Stomach (tissue), 9 donors: ENCODE measurements around the gene KDM1B. TPM values are rescaled to one million over a fixed set of nuclear protein-coding genes. Genes with fewer than 3 reads are reported as not detected.

Source experiments
- DNase-seq, 2 donors: peaks; one replicate each; pipeline versions ENCODE4 v3.0.0 to v3.0.0-alpha.2; 2013 to 2019
- H3K27ac ChIP-seq, 5 donors: fragments of 200-600 bp in 4 of 5; sonication (generic) in 4 of 5; one replicate each; pipeline ENCODE4 v1.5.1; 2013 to 2019; ENCODE audit warnings: mild to moderate bottlenecking in 1 of 5, moderate library complexity in 1 of 5
- H3K27me3 ChIP-seq, 3 donors: fragments of 200-600 bp; sonication (generic); one replicate each; pipeline ENCODE4 v1.5.1; 2017 to 2019; ENCODE audit warnings: mixed run types in 1 of 3
- H3K36me3 ChIP-seq, 4 donors: fragments of 200-600 bp; sonication (generic); 1 replicate in 3 of 4; 2 replicates in 1 of 4; pipeline ENCODE4 v1.5.1; 2016 to 2019
- H3K4me1 ChIP-seq, 4 donors: fragments of 200-600 bp; sonication (generic); one replicate each; pipeline ENCODE4 v1.5.1; 2016 to 2019
- H3K4me3 ChIP-seq, 4 donors: fragments of 200-600 bp; sonication (generic) in 3 of 4; one replicate each; pipeline ENCODE4 v1.5.1; 2016 to 2019; ENCODE audit warnings: mild to moderate bottlenecking in 1 of 4
- H3K9me3 ChIP-seq, 4 donors: fragments of 200-600 bp; sonication (generic); one replicate each; pipeline ENCODE4 v1.5.1; 2016 to 2019
- CTCF ChIP-seq, 7 experiments: fragments of 450-650 bp in 4 of 7; fragments of 200-600 bp in 3 of 7; sonication (generic) in 3 of 7; IDR thresholded peaks; one replicate each; pipeline ENCODE4 v1.5.1; 2016 to 2019; ENCODE audit warnings: antibody characterized with exemption in 7 of 7, control low read depth in 2 of 7, mild to moderate bottlenecking in 1 of 7
- EP300 ChIP-seq: sonication (generic); formaldehyde crosslinking; IDR thresholded peaks from one replicate; pipeline ENCODE4 v1.6.1; 2017; ENCODE audit warnings: antibody characterized with exemption
- POLR2A ChIP-seq, 4 donors: fragments of 450-650 bp; IDR thresholded peaks; one replicate each; pipeline ENCODE4 v1.6.1; 2016; ENCODE audit warnings: antibody characterized with exemption in 4 of 4, control low read depth in 2 of 4, mild to moderate bottlenecking in 1 of 4, moderate library complexity in 1 of 4
- POLR2AphosphoS5 ChIP-seq, 3 donors: sonication (generic); formaldehyde crosslinking; IDR thresholded peaks; one replicate each; pipeline ENCODE4 v1.6.1; 2016; ENCODE audit warnings: antibody characterized with exemption in 3 of 3
- WGBS, 5 donors: extraction: QIAGEN DNeasy Blood & Tissue Kit in 3 of 5; methylation state at CpG; one replicate each; pipeline versions ENCODE4 v1.1.5 to v1.1.7; 2013 to 2018; 5-methylcytosine and 5-hydroxymethylcytosine counted together
- intact Hi-C: fragments of 100-400 bp; cut with DNase I; formaldehyde crosslinking; loops from one replicate; pipeline ENCODE4 v1.15.1; 2023; ENCODE audit warnings: low total_unique reads
- polyA plus RNA-seq, 3 donors: library from polyadenylated mRNA; stranded (reverse); fragments of 200-250 nt; gene quantifications; one replicate each; pipeline ENCODE4 v1.2.3, GENCODE V29; 2013
- total RNA-seq, 5 donors: library from RNA; depleted of rRNA; stranded (reverse); fragments of >200 nt; gene quantifications; one replicate each; pipeline versions ENCODE4 v1.1.0 to v1.2.3, GENCODE V29; 2014 to 2016
- donor health status: healthy with polysubstance abuse.
- donor health status: Bipolar disorder and iron deficiency.
- donor health status: healthy.

Gene KDM1B
- total and polyA plus RNA-seq, 8 donors: 2.5 to 12.9 (median 4.1) TPM

DNA sequence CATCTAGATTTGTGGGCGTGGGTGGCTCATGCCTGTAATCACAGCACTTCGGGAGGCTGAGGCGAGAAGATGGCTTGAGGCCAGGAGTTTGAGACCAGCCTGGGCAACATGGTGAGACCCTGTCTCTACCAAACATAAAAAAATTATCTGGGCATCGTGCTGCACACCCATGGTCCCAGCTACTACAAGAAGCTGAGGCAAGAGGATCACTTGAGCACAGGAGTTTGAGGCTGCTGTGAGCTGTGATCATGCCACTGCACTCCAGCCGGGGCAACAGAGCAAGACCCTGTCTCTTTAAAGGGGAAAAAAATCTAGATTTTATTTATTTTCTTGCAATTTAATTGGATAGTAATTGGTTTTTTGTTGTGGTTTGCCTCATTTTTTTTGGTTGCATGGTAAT lies 55.5 kb downstream of the KDM1B start:
- TF ChIP-seq EP300: no peak
- no peak for TF ChIP-seq POLR2AphosphoS5 (IDR thresholded peaks at IDR 0.05)
- TF ChIP-seq CTCF (IDR thresholded peaks at IDR 0.05): no peak
- TF ChIP-seq POLR2A (IDR thresholded peaks at IDR 0.05): no peak
- H3K4me3 ChIP-seq: no peak overlapping the region
- peaks cover 0 to 20% (median 10%) of the 10 kb centered on the region in 4 donors for H3K4me1 ChIP-seq
- intact Hi-C loops: no loop called here
- H3K9me3 ChIP-seq: no peaks in the 10 kb centered on the region
- DNase-seq: no peak
- no peak overlapping the region for H3K27ac ChIP-seq
- peaks cover 6 to 62% (median 49%) of the 10 kb centered on the region in 4 donors for H3K36me3 ChIP-seq
- H3K27me3 ChIP-seq: no peaks in the 10 kb centered on the region
- 79 to 89% (median 85%) methylated on average over 5 of the region's 5 CpGs for WGBS, 5 donors

DNA sequence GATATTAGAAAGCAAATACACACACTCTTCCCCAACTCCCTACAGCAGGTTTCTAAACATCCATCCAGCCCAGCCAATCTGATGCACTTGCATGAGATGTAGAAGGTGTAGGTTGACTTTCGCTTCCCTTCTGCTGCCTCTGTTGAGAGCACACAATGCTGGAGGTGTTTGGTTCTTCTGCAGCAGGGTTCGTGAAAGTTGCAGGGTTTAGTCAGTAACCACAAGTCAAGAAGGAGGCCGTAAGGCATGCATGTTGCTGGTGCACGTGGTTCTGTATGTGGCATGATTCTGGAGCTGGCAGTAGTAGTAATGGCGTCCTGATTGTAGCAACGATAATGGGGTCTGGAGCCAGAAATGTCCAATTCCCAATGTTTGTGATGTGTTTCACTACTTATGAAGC lies 56.1 kb downstream of the KDM1B start:
- Histone ChIP-seq H3K4me1 (peaks cover 0 to 20% (median 10%) of the 10 kb centered on the region in 4 donors), H3K4me3 (no peak overlapping the region), H3K27me3 (no peaks in the 10 kb centered on the region), H3K9me3 (no peaks in the 10 kb centered on the region), H3K27ac (no peak overlapping the region), H3K36me3 (peaks cover 6 to 59% (median 50%) of the 10 kb centered on the region in 4 donors)
- TF ChIP-seq EP300 (no peak), POLR2AphosphoS5 (IDR thresholded peaks at IDR 0.05) (no peak), CTCF (IDR thresholded peaks at IDR 0.05) (no peak), POLR2A (IDR thresholded peaks at IDR 0.05) (no peak)
- 82 to 89% (median 87%) methylated on average over 6 of the region's 6 CpGs for WGBS, 5 donors
- intact Hi-C loops: no loop called here
- DNase-seq: no peak

DNA sequence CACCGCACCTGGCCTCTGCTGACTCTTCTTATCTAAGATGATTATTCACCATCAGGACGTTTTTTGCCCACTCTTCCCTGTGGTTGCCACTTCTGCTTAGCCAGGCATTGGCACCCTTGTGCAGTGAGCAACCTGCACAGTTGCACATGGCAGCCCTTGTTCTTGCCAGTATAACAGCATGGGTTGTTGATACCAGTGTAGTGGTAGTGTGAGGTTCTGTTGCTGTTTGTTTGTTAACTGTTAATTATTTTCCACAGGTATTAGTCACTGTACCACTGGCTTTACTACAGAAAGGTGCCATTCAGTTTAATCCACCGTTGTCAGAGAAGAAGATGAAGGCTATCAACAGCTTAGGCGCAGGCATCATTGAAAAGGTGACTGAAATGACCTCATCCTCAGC lies 57.0 kb downstream of the KDM1B start:
- TF ChIP-seq POLR2A (IDR thresholded peaks at IDR 0.05): no peak
- no peak for TF ChIP-seq POLR2AphosphoS5 (IDR thresholded peaks at IDR 0.05)
- no peak for TF ChIP-seq CTCF (IDR thresholded peaks at IDR 0.05)
- TF ChIP-seq EP300: no peak
- Histone ChIP-seq H3K36me3 (peaks cover 6 to 59% (median 53%) of the 10 kb centered on the region in 4 donors), H3K4me1 (peaks cover 0 to 20% (median 10%) of the 10 kb centered on the region in 4 donors), H3K27ac (no peak overlapping the region), H3K4me3 (no peak overlapping the region), H3K27me3 (no peaks in the 10 kb centered on the region), H3K9me3 (no peaks in the 10 kb centered on the region)
- 72 to 80% (median 76%) methylated on average over 4 of the region's 4 CpGs for WGBS, 5 donors
- intact Hi-C loops: no loop called here
- DNase-seq: no peak

GRCh38 chr6:18213439-18213838 lies 58.2 kb downstream of the KDM1B start:
- Histone ChIP-seq H3K4me1 (peaks cover 0 to 17% (median 8%) of the 10 kb centered on the region in 4 donors), H3K27me3 (no peaks in the 10 kb centered on the region), H3K9me3 (no peaks in the 10 kb centered on the region), H3K4me3 (no peak overlapping the region), H3K27ac (no peak overlapping the region), H3K36me3 (peaks cover 6 to 64% (median 61%) of the 10 kb centered on the region in 4 donors)
- TF ChIP-seq POLR2A (IDR thresholded peaks at IDR 0.05): no peak
- no peak for TF ChIP-seq CTCF (IDR thresholded peaks at IDR 0.05)
- TF ChIP-seq EP300: no peak
- TF ChIP-seq POLR2AphosphoS5 (IDR thresholded peaks at IDR 0.05): no peak
- WGBS, 5 donors: 91 to 95% (median 92%) methylated on average over 9 of the region's 9 CpGs
- no peak for DNase-seq
- intact Hi-C loops: no loop called here
